SU-DHL-6 (cell line): ENCODE data around the gene FBXO38.
A peak's percentile ranks its signal among the peaks of the same experiment; 100 is the strongest.

Source experiments
- H2AFZ ChIP-seq: fragments of 200-600 bp; sonication (generic); 2 replicates; pipeline ENCODE4 v1.6.1; 2014; ENCODE audit warnings: low read depth, mild to moderate bottlenecking, moderate library complexity, mixed read lengths, antibody characterized with exemption, low read length; ENCODE audit not compliant: severe bottlenecking
- H3F3A ChIP-seq: fragments of 200-600 bp; shearing (Covaris generic); 2 replicates; pipeline ENCODE4 v1.6.0; 2016; ENCODE audit warnings: antibody characterized with exemption, mild to moderate bottlenecking; ENCODE audit not compliant: insufficient read depth
- H3K27ac ChIP-seq: fragments of 200-600 bp; sonication (generic); 2 replicates; pipeline ENCODE4 v1.5.1; 2016; ENCODE audit warnings: low read depth, mild to moderate bottlenecking, low read length, moderate library complexity, mixed read lengths
- H3K27me3 ChIP-seq: fragments of 200-600 bp; sonication (generic), shearing (Covaris generic); 2 replicates; pipeline ENCODE4 v1.6.0; 2014; ENCODE audit warnings: mild to moderate bottlenecking, low read length
- H3K36me3 ChIP-seq: fragments of 200-600 bp; sonication (generic); 2 replicates; pipeline ENCODE4 v1.6.1; 2014; ENCODE audit warnings: mild to moderate bottlenecking, low read length, mixed read lengths
- H3K4me2 ChIP-seq: fragments of 300-600, 200-600 bp; shearing (Covaris generic), sonication (generic); 2 replicates; pipeline ENCODE4 v1.6.0; 2014; ENCODE audit warnings: low read length, low read depth, mild to moderate bottlenecking; ENCODE audit not compliant: poor library complexity, severe bottlenecking
- H3K4me3 ChIP-seq: fragments of 200-600 bp; sonication (generic); 2 replicates; pipeline ENCODE4 v1.5.1; 2014; ENCODE audit warnings: antibody characterized with exemption, low read length, mild to moderate bottlenecking, mixed read lengths; ENCODE audit not compliant: insufficient read depth, poor library complexity, severe bottlenecking
- H3K79me2 ChIP-seq: fragments of 200-600 bp; sonication (generic); 2 replicates; pipeline ENCODE4 v1.6.1; 2014; ENCODE audit warnings: mild to moderate bottlenecking, low read length, moderate library complexity; ENCODE audit not compliant: insufficient read depth
- H3K9ac ChIP-seq: fragments of 200-600 bp; sonication (generic); 2 replicates; pipeline ENCODE4 v1.7.0; 2014; ENCODE audit warnings: mild to moderate bottlenecking, low read length
- H3K9me2 ChIP-seq: fragments of 200-600 bp; sonication (generic); replicated peaks from 2 replicates; pipeline ENCODE4 v1.6.1; 2014; ENCODE audit warnings: low read length; ENCODE audit not compliant: insufficient read depth
- H3K9me3 ChIP-seq: fragments of 200-600 bp; sonication (generic); 2 replicates; pipeline ENCODE4 v1.6.1; 2014; ENCODE audit warnings: low read length, mixed read lengths; ENCODE audit not compliant: insufficient read depth
- H4K20me1 ChIP-seq: fragments of 200-600 bp; sonication (generic); 2 replicates; pipeline ENCODE4 v1.6.1; 2014; ENCODE audit warnings: low read depth, mild to moderate bottlenecking, antibody characterized with exemption, low read length, moderate library complexity, mixed read lengths
- EZH2phosphoT487 ChIP-seq: fragments of 200-600 bp; sonication (generic), shearing (Covaris generic); conservative IDR thresholded peaks from 2 replicates; pipeline ENCODE4 v1.6.1; 2018; ENCODE audit warnings: mild to moderate bottlenecking, antibody characterized with exemption, low read length, moderate library complexity, mixed read lengths
- TF ChIP-seq, protein P1 (sequence below): fragments of 200-600 bp; sonication (generic); IDR thresholded peaks from one replicate; pipeline ENCODE4 v1.5.1; 2017; ENCODE audit warnings: antibody characterized with exemption, mild to moderate bottlenecking, low read length, moderate library complexity; ENCODE audit not compliant: insufficient read depth, poor library complexity, severe bottlenecking

The FBXO38 gene

DNA sequence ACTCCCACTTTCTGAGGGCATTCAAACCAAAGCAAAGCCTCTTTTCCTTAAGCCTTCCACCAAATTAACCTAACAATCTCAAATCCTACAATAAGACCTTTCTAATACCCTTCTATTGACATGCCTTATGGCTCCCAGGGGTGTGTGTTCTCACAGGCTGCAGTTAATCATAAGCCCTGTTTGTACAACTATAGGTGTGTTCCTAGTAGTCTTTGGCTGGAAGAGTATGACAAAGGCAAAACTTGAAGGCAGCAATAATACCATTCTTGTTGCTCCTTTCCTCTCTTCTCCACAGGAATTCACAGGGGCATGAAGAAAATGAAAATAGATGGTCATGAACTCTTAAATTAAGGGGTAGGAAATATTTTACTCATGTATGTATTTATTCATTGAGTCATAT is 10.9 kb upstream of the FBXO38 start:
- Histone ChIP-seq H3K79me2 (no peaks in the 10 kb centered on the region), H3K4me3 (no peak overlapping the region), H3K9ac (no peak overlapping the region), H3K4me2 (no peak overlapping the region), H3K9me2 (0 out of 2 replicates have a peak, but pooled peaks cover 3% of the 10 kb centered on the region), H3K9me3 (peaks cover 9% of the 10 kb centered on the region; the same call in 1 of the 2 replicates), H3K27ac (no peak overlapping the region), H4K20me1 (no peaks in the 10 kb centered on the region), H3K36me3 (no peaks in the 10 kb centered on the region), H2AFZ (no peak overlapping the region), H3F3A (no peaks in the 10 kb centered on the region), H3K27me3 (no peaks in the 10 kb centered on the region)
- TF ChIP-seq, protein P1, sequence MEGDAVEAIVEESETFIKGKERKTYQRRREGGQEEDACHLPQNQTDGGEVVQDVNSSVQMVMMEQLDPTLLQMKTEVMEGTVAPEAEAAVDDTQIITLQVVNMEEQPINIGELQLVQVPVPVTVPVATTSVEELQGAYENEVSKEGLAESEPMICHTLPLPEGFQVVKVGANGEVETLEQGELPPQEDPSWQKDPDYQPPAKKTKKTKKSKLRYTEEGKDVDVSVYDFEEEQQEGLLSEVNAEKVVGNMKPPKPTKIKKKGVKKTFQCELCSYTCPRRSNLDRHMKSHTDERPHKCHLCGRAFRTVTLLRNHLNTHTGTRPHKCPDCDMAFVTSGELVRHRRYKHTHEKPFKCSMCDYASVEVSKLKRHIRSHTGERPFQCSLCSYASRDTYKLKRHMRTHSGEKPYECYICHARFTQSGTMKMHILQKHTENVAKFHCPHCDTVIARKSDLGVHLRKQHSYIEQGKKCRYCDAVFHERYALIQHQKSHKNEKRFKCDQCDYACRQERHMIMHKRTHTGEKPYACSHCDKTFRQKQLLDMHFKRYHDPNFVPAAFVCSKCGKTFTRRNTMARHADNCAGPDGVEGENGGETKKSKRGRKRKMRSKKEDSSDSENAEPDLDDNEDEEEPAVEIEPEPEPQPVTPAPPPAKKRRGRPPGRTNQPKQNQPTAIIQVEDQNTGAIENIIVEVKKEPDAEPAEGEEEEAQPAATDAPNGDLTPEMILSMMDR: no peak
- TF ChIP-seq EZH2phosphoT487: no peak

DNA sequence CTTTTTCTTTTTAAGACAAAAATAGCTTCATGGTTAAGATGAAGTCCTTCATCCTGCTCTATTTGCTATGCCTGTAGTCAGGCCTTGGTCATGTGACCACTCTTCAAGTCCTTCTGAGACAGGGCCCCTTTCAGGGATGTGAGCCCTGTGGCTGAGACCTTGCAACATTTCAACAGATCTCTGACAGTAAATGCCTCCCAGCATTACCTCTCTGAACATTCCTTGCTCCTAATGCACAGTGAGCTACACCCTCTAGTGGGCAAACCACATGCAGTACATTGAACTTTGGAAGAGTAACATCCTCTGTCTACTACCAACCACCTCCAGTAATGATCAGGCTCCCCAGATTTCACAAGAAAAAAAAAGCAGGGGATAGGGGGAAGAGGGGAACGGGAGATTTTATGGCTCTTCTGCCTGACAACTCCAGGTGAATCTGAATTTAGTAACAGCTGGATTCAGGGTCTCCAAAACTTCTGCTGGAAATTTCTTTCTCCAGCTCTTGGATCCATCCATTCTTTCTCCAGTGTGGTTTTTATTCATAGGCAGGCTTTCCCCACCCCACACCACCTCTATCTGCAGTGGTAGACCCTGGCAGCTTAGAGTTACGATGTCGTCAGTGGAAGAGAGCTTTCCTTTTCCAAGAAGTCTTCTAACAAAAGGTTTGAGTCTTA is 8.9 kb upstream of the FBXO38 start:
- Histone ChIP-seq H2AFZ (no peak overlapping the region), H3K9ac (no peak overlapping the region), H3K4me2 (no peak overlapping the region)

GRCh38 chr5:148376198-148376597 is 7.6 kb upstream of the FBXO38 start:
- no peak overlapping the region for H3K9ac ChIP-seq
- no peaks in the 10 kb centered on the region for H3F3A ChIP-seq
- H3K9me2 ChIP-seq: no peaks in the 10 kb centered on the region
- H2AFZ ChIP-seq: no peak overlapping the region
- H3K4me3 ChIP-seq: no peak overlapping the region
- H3K27ac ChIP-seq: no peak overlapping the region
- H3K36me3 ChIP-seq: no peaks in the 10 kb centered on the region
- no peaks in the 10 kb centered on the region for H3K9me3 ChIP-seq
- no peaks in the 10 kb centered on the region for H3K27me3 ChIP-seq
- no peaks in the 10 kb centered on the region for H3K79me2 ChIP-seq
- no peaks in the 10 kb centered on the region for H4K20me1 ChIP-seq
- H3K4me2 ChIP-seq: no peak overlapping the region
- no peak for TF ChIP-seq EZH2phosphoT487

More for the DNA sequence above, 8.9 kb upstream of the FBXO38 start:
- TF ChIP-seq, protein P1: peak; percentile 67
- no peak for TF ChIP-seq EZH2phosphoT487
- Histone ChIP-seq H3K36me3 (no peaks in the 10 kb centered on the region), H4K20me1 (no peaks in the 10 kb centered on the region), H3K9me2 (no peaks in the 10 kb centered on the region), H3F3A (no peaks in the 10 kb centered on the region), H3K27ac (no peak overlapping the region), H3K9me3 (no peaks in the 10 kb centered on the region), H3K4me3 (no peak overlapping the region), H3K79me2 (no peaks in the 10 kb centered on the region), H3K27me3 (no peaks in the 10 kb centered on the region)

- Histone ChIP-seq H3K4me3 (no peak overlapping the region), H3K36me3 (no peaks in the 10 kb centered on the region), H3K4me2 (no peak overlapping the region), H3K9me2 (no peaks in the 10 kb centered on the region), H3F3A (no peaks in the 10 kb centered on the region), H3K27ac (no peak overlapping the region), H2AFZ (no peak overlapping the region), H4K20me1 (no peaks in the 10 kb centered on the region), H3K79me2 (no peaks in the 10 kb centered on the region), H3K27me3 (no peaks in the 10 kb centered on the region), H3K9me3 (no peaks in the 10 kb centered on the region), H3K9ac (no peak overlapping the region)
- TF ChIP-seq, protein P1: no peak
- no peak for TF ChIP-seq EZH2phosphoT487
Observed at GRCh38 chr5:148378670-148379069, 5.1 kb upstream of the FBXO38 start.
